ENCODE measurements around the gene HPCAL1.
"Not testable (repeated sequence)": the region's sequence is repeated elsewhere in the genome, so short reads cannot be mapped to it uniquely, and the experiment has no call there.

HPCAL1 gene

DNA sequence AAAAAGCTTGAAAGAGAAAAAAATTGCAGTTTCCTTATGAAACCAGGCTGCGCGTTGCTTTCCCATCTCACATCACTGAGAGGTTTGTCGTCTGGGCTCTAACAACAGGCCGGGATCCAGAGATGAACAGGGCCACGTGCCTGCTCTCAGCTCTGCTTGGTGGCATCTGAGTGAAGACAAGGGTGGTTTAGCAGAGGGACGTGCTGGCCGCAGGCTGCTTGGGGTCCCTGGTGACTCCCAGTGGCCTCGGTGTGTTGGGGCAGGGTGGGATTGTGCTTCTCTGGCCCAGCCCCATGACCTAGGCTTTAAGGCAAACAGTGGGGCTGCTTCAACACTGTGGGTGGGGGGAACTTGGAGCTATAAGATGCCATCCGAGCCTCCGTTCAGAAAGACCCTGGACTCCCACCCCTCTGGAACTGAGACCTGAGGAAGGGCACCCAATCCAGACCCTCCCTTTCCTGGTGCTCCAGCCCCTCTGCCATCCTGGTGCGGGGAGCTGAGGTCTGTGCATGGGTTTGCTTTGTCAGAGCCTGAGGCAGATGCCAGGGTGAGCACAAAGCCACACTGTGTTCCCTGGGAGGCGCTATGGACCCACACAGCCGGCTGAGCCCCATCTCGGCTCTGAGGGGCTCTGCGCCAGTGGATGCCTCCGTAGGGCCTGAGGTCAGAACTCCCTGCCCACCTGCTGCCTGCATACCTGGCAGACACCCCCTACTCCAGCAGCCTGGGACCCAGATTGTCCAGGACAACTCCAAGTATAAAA lies 18.4 kb upstream of the HPCAL1 start:
- DNase-seq (ENCODE audit: low read depth in 1 of 2, low spot score in 1 of 2): no peak

GRCh38 chr2:10285191-10285555 lies 17.5 kb upstream of the HPCAL1 start:
- no peak for DNase-seq (ENCODE audit: low read depth in 1 of 2, low spot score in 1 of 2)

DNA sequence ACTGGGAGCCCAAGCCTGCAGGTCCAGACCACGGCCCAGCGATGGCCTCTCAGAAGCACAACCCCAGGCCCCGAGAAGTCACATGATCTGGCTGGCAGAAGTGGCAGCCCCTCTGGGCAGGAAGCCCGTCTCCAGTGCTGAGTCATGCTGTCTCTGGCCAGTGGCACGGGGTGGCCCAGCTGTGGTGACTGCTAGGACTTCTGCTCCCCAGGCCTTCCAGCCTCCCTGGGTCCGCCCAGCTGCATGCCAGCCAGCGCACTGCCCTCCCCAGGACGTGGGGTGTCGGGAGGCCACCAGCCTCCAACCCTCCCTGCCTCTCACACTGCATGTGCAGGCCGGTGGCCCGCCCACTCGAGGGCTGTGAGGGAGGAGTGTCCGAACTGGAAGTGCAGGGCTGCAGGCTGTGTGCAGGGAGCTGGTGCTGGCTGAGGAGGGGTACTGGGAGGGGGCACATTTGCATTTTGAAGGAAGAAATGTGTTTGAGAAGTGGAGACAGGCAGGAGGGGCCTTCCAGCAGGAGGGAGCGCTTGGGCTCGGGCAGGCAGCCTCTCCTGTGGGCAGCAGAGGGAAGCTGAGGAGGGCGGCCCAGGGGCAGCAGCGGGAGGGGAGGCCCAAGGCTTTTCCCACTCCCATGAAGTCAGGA lies 17.0 kb upstream of the HPCAL1 start:
- DNase-seq (ENCODE audit: low read depth in 1 of 2, low spot score in 1 of 2): no peak

DNA sequence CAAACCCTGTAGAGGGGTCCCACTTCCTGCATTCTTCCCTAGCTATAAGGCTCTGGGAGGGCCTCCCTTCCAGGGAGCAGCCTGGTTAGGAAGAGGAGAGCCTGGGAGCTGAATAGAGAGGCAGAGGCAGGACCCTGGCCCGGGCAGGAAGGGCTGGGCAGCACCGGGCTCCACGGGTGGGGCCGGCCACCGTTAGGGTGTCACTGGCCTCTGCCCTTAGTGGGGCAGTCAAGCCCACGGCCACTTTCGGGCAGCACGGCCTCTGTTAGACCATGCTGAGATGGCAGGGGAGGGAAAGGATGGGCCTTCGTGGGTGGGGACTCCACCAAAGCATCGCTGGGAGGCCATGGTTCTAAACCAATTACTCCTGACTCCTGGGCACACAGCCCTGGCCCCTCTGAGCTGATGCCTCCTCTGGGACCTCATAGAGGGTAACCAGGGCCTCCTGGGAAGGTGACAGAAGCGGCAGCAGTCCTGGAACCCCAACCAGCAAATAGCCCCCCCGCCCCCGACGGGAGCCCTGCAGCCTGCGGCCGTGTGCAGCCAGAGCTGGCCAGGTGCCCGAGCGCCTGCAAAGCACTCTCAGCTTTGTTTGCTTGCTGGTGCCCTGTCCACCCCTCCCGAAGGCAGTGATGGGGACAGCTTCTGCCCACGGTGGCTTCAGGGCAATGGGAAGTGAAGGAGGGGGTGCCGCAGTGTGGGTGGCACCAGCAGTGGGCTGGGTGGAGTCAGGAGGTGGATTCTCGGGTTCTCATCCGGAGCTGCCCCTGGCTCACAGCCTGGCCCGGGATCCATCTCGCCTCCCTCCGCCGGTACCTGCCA lies 16.3 kb upstream of the HPCAL1 start:
- DNase-seq (ENCODE audit: low read depth in 1 of 2, low spot score in 1 of 2): no peak

- DNase-seq (ENCODE audit: low read depth in 1 of 2, low spot score in 1 of 2): no peak
Measured at GRCh38 chr2:10287761-10288160, 14.9 kb upstream of the HPCAL1 start.

DNA sequence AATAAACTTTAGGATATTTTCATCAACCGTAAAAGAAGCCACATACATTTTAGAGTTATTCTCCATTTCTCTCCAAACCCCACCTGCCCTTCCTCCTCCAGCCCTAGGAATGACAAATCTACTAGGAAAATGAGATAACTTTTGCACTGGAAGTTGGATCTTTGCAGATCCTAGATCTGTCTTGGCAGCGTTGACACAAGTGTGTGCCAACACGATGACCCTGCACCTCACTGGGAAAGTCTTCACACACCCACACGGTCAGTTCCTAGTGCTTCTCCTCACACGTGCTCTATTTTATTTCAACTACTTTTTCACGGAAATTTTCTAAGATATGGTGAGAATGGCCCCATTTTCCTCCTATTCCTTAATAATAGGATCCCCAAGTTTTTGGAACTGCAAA lies 14.1 kb upstream of the HPCAL1 start:
- no peak for DNase-seq (ENCODE audit: low read depth in 1 of 2, low spot score in 1 of 2)

DNA sequence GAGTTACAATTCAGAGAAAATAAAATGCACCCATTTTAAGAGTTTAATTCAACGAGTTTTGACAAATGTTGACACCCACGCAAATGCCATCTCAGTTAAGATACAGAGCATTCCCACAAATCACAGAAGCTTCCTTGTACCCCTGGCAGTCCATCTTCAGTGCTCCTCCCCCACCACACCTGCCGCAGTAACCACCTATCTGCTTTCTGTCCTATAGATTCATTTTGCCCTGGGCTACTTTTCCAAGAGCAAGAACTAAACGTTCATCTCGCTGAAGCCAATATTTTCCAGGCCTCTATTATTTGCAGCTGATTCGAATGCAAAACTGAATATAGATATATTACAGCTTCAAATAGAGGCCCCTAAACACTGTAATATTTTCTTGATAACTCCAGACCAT lies 13.4 kb upstream of the HPCAL1 start:
- DNase-seq (ENCODE audit: low read depth in 1 of 2, low spot score in 1 of 2): no peak

DNA sequence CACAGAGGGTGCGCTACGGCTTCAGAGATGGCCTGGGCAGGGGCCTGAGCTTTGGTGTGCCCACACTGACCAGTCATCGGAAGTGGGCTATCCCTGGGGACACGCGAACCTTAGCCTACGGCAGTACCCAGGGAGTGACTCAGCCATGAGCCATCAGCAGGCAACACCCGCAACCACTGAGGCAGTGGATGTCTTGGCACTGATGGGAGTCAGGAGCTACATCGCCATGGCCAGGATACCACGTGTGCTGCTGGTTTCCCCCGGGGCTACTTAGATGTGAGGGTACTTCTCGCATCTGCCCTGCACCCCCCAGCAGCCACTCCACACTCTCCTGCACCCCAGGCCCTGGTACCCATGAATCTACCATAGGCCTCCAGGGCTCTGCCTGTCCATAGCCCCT lies 12.8 kb upstream of the HPCAL1 start:
- DNase-seq (ENCODE audit: low read depth in 1 of 2, low spot score in 1 of 2): no peak

DNA sequence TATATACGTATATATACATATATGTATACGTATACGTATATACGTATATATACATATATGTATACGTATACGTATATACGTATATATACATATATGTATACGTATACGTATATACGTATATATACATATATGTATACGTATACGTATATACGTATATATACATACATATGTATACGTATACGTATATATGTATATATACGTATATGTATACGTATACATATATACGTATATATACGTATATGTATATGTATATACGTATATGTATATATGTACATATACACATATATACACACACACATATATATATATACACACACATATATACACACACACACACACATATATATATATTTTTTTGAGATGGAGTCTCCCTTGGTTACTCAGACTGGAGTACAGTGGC lies 11.3 kb upstream of the HPCAL1 start:
- DNase-seq (ENCODE audit: low read depth in 1 of 2, low spot score in 1 of 2): not testable (repeated sequence)

- no peak for DNase-seq (ENCODE audit: low read depth in 1 of 2, low spot score in 1 of 2)
Measured at GRCh38 chr2:10292033-10292432, 10.7 kb upstream of the HPCAL1 start.

DNA sequence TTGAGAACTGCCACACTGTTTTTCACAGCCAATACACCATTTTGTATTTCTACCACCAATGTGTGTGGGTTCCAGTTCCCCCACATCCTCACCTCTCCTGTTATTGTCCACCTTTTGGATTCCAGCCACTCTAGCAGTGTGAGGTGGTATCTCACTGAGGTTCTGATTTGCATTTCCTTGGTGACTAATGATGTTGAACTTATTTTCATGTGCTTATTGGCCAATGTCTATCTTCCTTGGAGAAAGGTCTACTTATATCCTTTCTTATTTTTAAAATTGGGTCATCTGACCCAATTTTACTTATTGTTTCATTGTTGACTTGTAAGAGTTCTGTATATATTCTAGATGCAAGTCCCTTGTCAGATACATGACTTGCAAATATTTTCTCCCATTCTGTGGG lies 9.1 kb upstream of the HPCAL1 start:
- no peak for DNase-seq (ENCODE audit: low read depth in 1 of 2, low spot score in 1 of 2)

DNA sequence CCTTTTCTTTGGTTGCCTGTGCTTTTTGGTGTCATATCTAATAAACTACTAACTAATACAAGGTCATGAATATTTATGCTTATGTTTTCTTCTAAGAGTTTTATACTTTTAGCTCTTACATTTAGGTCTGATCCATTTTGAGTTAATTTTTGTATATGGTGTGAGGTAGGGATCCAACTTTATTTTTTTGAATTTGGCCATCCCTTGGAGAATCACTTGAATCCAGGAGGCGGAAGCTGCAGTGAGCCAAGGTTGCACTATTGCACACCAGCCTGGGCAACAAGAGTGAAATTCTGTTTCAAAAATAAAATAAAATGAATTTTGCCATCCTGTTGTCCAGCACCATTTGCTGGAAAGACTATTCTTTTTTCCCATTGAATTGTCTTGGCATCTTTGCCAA lies 8.6 kb upstream of the HPCAL1 start:
- no peak for DNase-seq (ENCODE audit: low read depth in 1 of 2, low spot score in 1 of 2)

GRCh38 chr2:10295649-10296048 lies 7.1 kb upstream of the HPCAL1 start:
- not testable (repeated sequence) for DNase-seq (ENCODE audit: low read depth in 1 of 2, low spot score in 1 of 2)

GRCh38 chr2:10296142-10296541 lies 6.6 kb upstream of the HPCAL1 start:
- DNase-seq (ENCODE audit: low read depth in 1 of 2, low spot score in 1 of 2): no peak

DNA sequence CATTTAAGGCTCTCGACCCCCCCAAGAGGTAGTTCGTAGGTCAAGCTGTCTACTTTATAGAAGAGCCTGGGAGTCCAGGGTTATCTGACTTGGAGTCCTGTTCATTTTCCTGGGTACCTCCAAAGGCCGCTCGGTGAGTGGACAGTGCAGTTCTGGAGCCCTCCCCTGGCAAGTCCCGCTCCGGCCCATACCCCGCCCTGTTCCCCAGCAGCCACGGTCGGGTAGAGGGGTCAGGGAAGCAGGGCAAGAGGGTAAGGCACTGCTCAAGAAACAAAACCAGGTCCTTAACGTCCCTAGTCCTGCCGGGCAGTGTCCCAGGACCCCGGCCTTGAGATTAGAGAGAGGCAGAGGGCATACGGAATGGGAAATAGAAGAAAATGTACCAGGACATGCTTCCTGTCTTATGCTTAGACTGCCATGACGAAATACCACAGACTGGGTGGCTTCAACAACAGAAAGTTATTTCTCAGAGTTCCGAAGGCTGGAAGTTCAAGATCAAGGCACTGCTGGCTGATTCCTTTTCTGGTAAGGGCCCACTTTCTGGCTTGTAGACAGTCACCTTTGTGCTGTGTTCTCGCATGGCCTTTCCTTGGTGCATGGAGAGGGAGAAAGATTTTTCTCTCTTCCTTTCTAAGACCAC lies 5.4 kb upstream of the HPCAL1 start:
- no peak for DNase-seq (ENCODE audit: low read depth in 1 of 2, low spot score in 1 of 2)

DNA sequence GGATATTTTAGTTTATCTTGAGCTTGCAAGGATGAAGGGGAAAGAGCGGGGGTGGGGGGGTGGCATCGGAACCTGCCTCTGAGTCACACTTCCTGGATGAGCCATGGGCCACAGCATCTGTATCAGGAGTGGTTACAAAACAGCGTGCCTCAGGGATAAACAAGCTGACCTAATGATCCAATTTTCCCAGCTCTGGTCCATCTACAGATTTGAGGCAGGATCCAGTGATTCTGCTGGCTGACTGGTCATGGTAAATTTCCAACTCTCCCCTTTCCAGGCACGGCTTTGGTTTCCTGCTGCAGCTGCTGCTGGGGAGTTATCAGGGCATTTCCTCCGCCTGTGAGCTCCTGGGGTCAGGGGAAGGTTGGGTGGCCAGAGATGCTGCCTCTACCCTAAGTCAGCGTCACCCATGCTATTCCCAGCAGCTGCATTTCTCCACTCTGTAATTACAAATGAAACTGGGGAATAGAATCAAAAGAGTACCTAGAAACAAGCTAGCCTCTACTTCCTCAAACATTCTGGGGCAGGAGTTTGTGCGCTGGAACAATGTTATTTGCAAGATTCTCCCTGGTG lies 4.7 kb upstream of the HPCAL1 start:
- peak; percentile 33 to 45 for DNase-seq (ENCODE audit: low read depth in 1 of 2, low spot score in 1 of 2)

- not testable (repeated sequence) for DNase-seq (ENCODE audit: low read depth in 1 of 2, low spot score in 1 of 2)
Measured at GRCh38 chr2:10298777-10299176, 3.9 kb upstream of the HPCAL1 start.

DNA sequence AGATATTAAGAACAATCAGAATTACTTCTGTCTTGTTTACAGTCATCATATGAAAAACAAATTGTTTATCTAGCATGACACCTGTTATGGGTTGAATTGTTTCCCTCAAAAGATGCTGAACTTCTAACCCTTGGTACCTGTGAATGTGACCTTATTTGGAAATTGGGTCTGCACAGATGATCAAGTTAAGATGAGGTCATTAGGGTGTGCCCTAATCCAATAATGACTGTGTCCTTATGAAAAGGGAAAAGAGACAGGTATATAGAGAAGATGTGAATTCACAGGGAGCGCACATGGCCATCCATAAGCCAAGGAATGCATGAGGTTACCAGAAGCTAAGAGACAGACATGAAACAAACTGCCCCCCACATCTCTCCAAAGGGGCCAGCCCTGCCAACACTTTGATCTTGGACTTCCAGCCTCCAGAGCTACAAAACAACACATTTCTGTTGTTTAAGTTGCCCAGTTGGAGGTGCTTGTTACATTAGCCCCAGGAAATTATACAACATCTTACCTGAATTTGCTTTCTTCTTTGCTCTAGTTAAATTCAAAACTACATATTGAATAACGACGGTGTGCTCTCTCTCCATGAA lies 2.3 kb upstream of the HPCAL1 start:
- no peak for DNase-seq (ENCODE audit: low read depth in 1 of 2, low spot score in 1 of 2)

- no peak for DNase-seq (ENCODE audit: low read depth in 1 of 2, low spot score in 1 of 2)
Measured at GRCh38 chr2:10300997-10301940, 1.4 kb upstream of the HPCAL1 start.

DNA sequence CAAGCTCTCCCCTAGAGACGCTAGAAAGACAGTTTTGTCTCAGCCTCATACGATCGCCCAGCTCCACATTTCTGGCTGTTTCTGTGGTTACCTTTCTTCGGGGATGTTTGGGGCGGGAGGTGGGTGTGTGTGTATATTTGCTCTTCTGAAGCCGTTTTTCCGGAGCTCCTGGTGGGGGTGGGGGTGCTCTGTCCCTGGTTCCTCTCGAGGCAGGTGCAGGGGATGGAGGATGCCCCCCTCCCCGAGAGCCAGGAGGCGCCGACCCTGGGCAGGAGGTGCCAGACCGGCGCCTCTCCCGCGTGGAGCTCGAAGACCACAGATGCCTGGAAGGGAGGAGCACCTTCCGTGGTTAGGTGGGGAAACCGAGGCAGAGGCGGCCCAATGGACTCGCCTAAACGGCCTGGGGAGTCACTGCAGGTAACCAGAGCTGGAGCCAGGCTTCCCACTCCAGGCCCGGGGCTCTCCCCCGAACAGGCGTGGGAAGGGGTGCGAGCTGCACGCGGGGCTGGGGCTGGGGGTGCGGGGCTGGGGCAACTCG lies 694 bp upstream of the HPCAL1 start:
- no peak for DNase-seq (ENCODE audit: low read depth in 1 of 2, low spot score in 1 of 2)
